BLaER1 treated with 17β-estradiol and CSF1 and Interleukin-3, amounts not matched to agents 10 nM and 100 nM (cell line): ENCODE results near the gene CHSY3.

Source experiments
- H3K27ac ChIP-seq, 11 experiments: shearing (Covaris generic); formaldehyde crosslinking; 2 replicates each; pipeline ENCODE4 v1.8.1; 2022
- H3K27me3 ChIP-seq, 11 experiments: shearing (Covaris generic); formaldehyde crosslinking; 2 replicates each; pipeline ENCODE4 v1.8.1; 2022
- H3K36me3 ChIP-seq, 11 experiments: shearing (Covaris generic); formaldehyde crosslinking; 2 replicates each; pipeline ENCODE4 v1.8.1; 2022
- H3K4me1 ChIP-seq, 10 experiments: shearing (Covaris generic); formaldehyde crosslinking; 2 replicates each; pipeline ENCODE4 v1.8.1; 2022
- H3K4me2 ChIP-seq, 11 experiments: shearing (Covaris generic); formaldehyde crosslinking; 2 replicates each; pipeline ENCODE4 v1.8.1; 2022
- H3K4me3 ChIP-seq, 10 experiments: shearing (Covaris generic); formaldehyde crosslinking; 2 replicates each; pipeline ENCODE4 v1.8.1; 2022
- H3K9ac ChIP-seq, 11 experiments: shearing (Covaris generic); formaldehyde crosslinking; 2 replicates each; pipeline ENCODE4 v1.8.1; 2022
- H3K9me3 ChIP-seq, 11 experiments: shearing (Covaris generic); formaldehyde crosslinking; replicated peaks in 1 of 11; 2 replicates each; pipeline ENCODE4 v1.8.1; 2022
- H4K20me1 ChIP-seq, 11 experiments: shearing (Covaris generic); formaldehyde crosslinking; 2 replicates each; pipeline ENCODE4 v1.8.1; 2022
- Cebpa-rat ChIP-seq, 11 experiments: shearing (Covaris generic); IDR thresholded peaks; 2 replicates each; pipeline ENCODE4 v1.8.1; 2022

Gene CHSY3

GRCh38 chr5:129921204-129921603 lies 16.9 kb downstream of the CHSY3 start:
- Histone ChIP-seq H3K4me1 (peaks cover under 1 to 15% (median 11%) of the 10 kb centered on the region in 10 experiments), H3K4me2 (no peak overlapping the region), H3K27me3 (no peaks in the 10 kb centered on the region), H3K9me3 (peaks cover 0 to 27% (median 22%) of the 10 kb centered on the region in 11 experiments; a peak in 17 of 22 replicates), H3K4me3 (no peak overlapping the region), H3K36me3 (peaks cover 0 to 48% (median 0%) of the 10 kb centered on the region in 11 experiments; a peak in 6 of 22 replicates), H4K20me1 (no peaks in the 10 kb centered on the region), H3K9ac (no peak overlapping the region), H3K27ac (no peak overlapping the region)
- TF ChIP-seq Cebpa-rat (IDR thresholded peaks at IDR 0.05) = no peak

- TF ChIP-seq Cebpa-rat (IDR thresholded peaks at IDR 0.05) = no peak
- no peak overlapping the region for H3K4me3 ChIP-seq
- H3K4me1 ChIP-seq = no peaks in the 10 kb centered on the region
These were observed 26.0 kb downstream of the CHSY3 start for GRCh38 chr5:129930221-129930620.

GRCh38 chr5:129935626-129936025 lies 31.4 kb downstream of the CHSY3 start:
- no peaks in the 10 kb centered on the region for H4K20me1 ChIP-seq
- no peak overlapping the region for H3K4me3 ChIP-seq
- H3K9ac ChIP-seq = no peak overlapping the region
- no peak for TF ChIP-seq Cebpa-rat (IDR thresholded peaks at IDR 0.05)
- no peaks in the 10 kb centered on the region for H3K27me3 ChIP-seq
- peaks cover 16 to 28% (median 22%) of the 10 kb centered on the region in 11 experiments for H3K9me3 ChIP-seq
- H3K27ac ChIP-seq = no peak overlapping the region
- H3K36me3 ChIP-seq = peaks cover 0 to 17% (median 0%) of the 10 kb centered on the region in 11 experiments; a peak in 2 of 22 replicates
- H3K4me1 ChIP-seq = no peaks in the 10 kb centered on the region
- no peak overlapping the region for H3K4me2 ChIP-seq

More at GRCh38 chr5:129930221-129930620, 26.0 kb downstream of the CHSY3 start:
- Histone ChIP-seq H3K36me3 (peaks cover 0 to 4% (median 0%) of the 10 kb centered on the region in 11 experiments; a peak in 1 of 22 replicates), H4K20me1 (no peaks in the 10 kb centered on the region), H3K9me3 (no peaks in the 10 kb centered on the region), H3K27ac (no peak overlapping the region), H3K27me3 (no peaks in the 10 kb centered on the region), H3K9ac (no peak overlapping the region), H3K4me2 (no peak overlapping the region)

GRCh38 chr5:129938077-129938476 lies 33.8 kb downstream of the CHSY3 start:
- no peaks in the 10 kb centered on the region for H4K20me1 ChIP-seq
- TF ChIP-seq Cebpa-rat (IDR thresholded peaks at IDR 0.05) = no peak
- H3K4me2 ChIP-seq = no peak overlapping the region
- H3K27me3 ChIP-seq = no peaks in the 10 kb centered on the region
- no peak overlapping the region for H3K27ac ChIP-seq
- peaks cover 0 to 17% (median 0%) of the 10 kb centered on the region in 11 experiments; a peak in 2 of 22 replicates for H3K36me3 ChIP-seq
- H3K4me3 ChIP-seq = no peak overlapping the region
- no peaks in the 10 kb centered on the region for H3K4me1 ChIP-seq
- no peak overlapping the region for H3K9ac ChIP-seq
- peaks cover 16 to 28% (median 22%) of the 10 kb centered on the region in 11 experiments for H3K9me3 ChIP-seq

GRCh38 chr5:129943936-129944335 lies 39.7 kb downstream of the CHSY3 start:
- Histone ChIP-seq H4K20me1 (no peaks in the 10 kb centered on the region), H3K27me3 (no peaks in the 10 kb centered on the region), H3K9ac (no peak overlapping the region), H3K36me3 (no peaks in the 10 kb centered on the region), H3K4me2 (no peak overlapping the region), H3K4me1 (peaks cover 0 to 11% (median 0%) of the 10 kb centered on the region in 10 experiments; a peak in 7 of 20 replicates), H3K27ac (no peak overlapping the region), H3K9me3 (peaks cover 0 to 8% (median 2%) of the 10 kb centered on the region in 11 experiments; a peak in 10 of 22 replicates), H3K4me3 (no peak overlapping the region)
- no peak for TF ChIP-seq Cebpa-rat (IDR thresholded peaks at IDR 0.05)

- TF ChIP-seq Cebpa-rat (IDR thresholded peaks at IDR 0.05) = no peak
- Histone ChIP-seq H3K9me3 (peaks cover 0 to 5% (median 0%) of the 10 kb centered on the region in 11 experiments; a peak in 1 of 22 replicates), H3K27me3 (no peaks in the 10 kb centered on the region), H3K9ac (no peak overlapping the region), H3K4me1 (peaks cover 0 to 11% (median 0%) of the 10 kb centered on the region in 10 experiments; a peak in 7 of 20 replicates), H3K4me3 (no peak overlapping the region), H3K27ac (no peak overlapping the region), H3K4me2 (peak overlapping the region in 2 of 11 experiments; percentile 30 to 57; a peak in 4 of 22 replicates), H3K36me3 (no peaks in the 10 kb centered on the region), H4K20me1 (no peaks in the 10 kb centered on the region)
These were observed 40.8 kb downstream of the CHSY3 start for GRCh38 chr5:129945028-129945427.

GRCh38 chr5:129945774-129946270 lies 41.6 kb downstream of the CHSY3 start:
- Histone ChIP-seq H4K20me1 (no peaks in the 10 kb centered on the region), H3K27me3 (no peaks in the 10 kb centered on the region), H3K4me1 (peaks cover 0 to 11% (median 0%) of the 10 kb centered on the region in 10 experiments; a peak in 7 of 20 replicates), H3K4me2 (peak overlapping the region in 2 of 11 experiments; percentile 30 to 57; a peak in 1 of 22 replicates), H3K9me3 (peaks cover 0 to 5% (median 0%) of the 10 kb centered on the region in 11 experiments; a peak in 1 of 22 replicates), H3K4me3 (no peak overlapping the region), H3K27ac (no peak overlapping the region), H3K9ac (no peak overlapping the region), H3K36me3 (no peaks in the 10 kb centered on the region)
- no peak for TF ChIP-seq Cebpa-rat (IDR thresholded peaks at IDR 0.05)

- no peaks in the 10 kb centered on the region; a peak in 1 of 22 replicates for H3K36me3 ChIP-seq
- H3K9ac ChIP-seq = no peak overlapping the region
- H3K4me3 ChIP-seq = no peak overlapping the region
- H3K27ac ChIP-seq = no peak overlapping the region; a peak in 1 of 22 replicates
- no peaks in the 10 kb centered on the region for H4K20me1 ChIP-seq
- peaks cover 0 to 31% (median 6%) of the 10 kb centered on the region in 11 experiments; a peak in 10 of 22 replicates for H3K9me3 ChIP-seq
- no peak for TF ChIP-seq Cebpa-rat (IDR thresholded peaks at IDR 0.05)
- no peaks in the 10 kb centered on the region for H3K4me1 ChIP-seq
- H3K27me3 ChIP-seq = no peaks in the 10 kb centered on the region
- no peak overlapping the region for H3K4me2 ChIP-seq
These were observed 46.8 kb downstream of the CHSY3 start for GRCh38 chr5:129951039-129951438.

- Histone ChIP-seq H3K27me3 (no peaks in the 10 kb centered on the region), H3K4me3 (no peak overlapping the region), H4K20me1 (no peaks in the 10 kb centered on the region), H3K36me3 (no peaks in the 10 kb centered on the region; a peak in 1 of 22 replicates), H3K4me2 (no peak overlapping the region), H3K9ac (no peak overlapping the region), H3K9me3 (peaks cover 0 to 22% (median 5%) of the 10 kb centered on the region in 11 experiments; a peak in 11 of 22 replicates), H3K27ac (no peak overlapping the region), H3K4me1 (peaks cover 0 to 21% (median 18%) of the 10 kb centered on the region in 10 experiments; a peak in 17 of 20 replicates)
- no peak for TF ChIP-seq Cebpa-rat (IDR thresholded peaks at IDR 0.05)
These were observed 54.3 kb downstream of the CHSY3 start for GRCh38 chr5:129958581-129958980.
